HepG2 (cell line): ENCODE results near the gene PAM16. TPM values are rescaled to one million over a fixed set of nuclear protein-coding genes. Genes with fewer than 3 reads are reported as not detected.
A peak's percentile ranks its signal among the peaks of the same experiment; 100 is the strongest.

Experiments used
- ATAC-seq: fragments of 200-7000 bp; cut with Tn5 transposase; 3 replicates; pipeline ENCODE4 v1.9.1; 2020; ENCODE audit warnings: mild to moderate bottlenecking, moderate library complexity
- BruUV-seq: library from RNA; stranded (reverse); fragments of 400-500 nt; replicated peaks from 2 replicates; lab custom pipeline; 2021; lab: Mats Ljungman, UMichigan
- CTCF ChIA-PET: fragments of 300-600 bp; formaldehyde crosslinking; extraction: SDS; loops from one replicate; lab custom pipeline; 2021; ENCODE audit warnings: low total read pairs, inconsistent platforms, low intra/inter-chr PET ratio; lab: Yijun Ruan, JAX
- POLR2A ChIA-PET: fragments of 350-600 bp; sonication (Branson Sonifier 250); formaldehyde crosslinking; loops from one replicate; lab custom pipeline; 2020; ENCODE audit warnings: antibody characterized with exemption, inconsistent platforms; lab: Yijun Ruan, JAX
- DNase-seq: peaks from one replicate; pipeline ENCODE4 v3.0.0-alpha.2; 2015; ENCODE audit warnings: low spot score
- FAIRE-seq: peaks from 3 replicates; lab custom pipeline; 2011; peaks lifted over from hg19 to GRCh38; lab: Jason Lieb, UNC
- H2AFZ ChIP-seq: one replicate; pipeline ENCODE4 v1.6.1; 2011; ENCODE audit warnings: low read length, inconsistent platforms
- H3K27ac ChIP-seq: fragments of 300-600 bp; 3 replicates; pipeline ENCODE4 v1.8.0; 2011; ENCODE audit warnings: mixed run types, mild to moderate bottlenecking, mixed read lengths, low read length, inconsistent platforms; ENCODE audit not compliant: insufficient read depth; ENCODE audit errors: extremely low read length
- H3K27me3 ChIP-seq, 2 experiments: fragments of 200-600 bp in 1 of 2; 2 replicates in 1 of 2; 3 replicates in 1 of 2; pipeline versions ENCODE4 v1.6.0 to v1.8.0; 2011; ENCODE audit warnings: low read length in 2 of 2, mild to moderate bottlenecking in 2 of 2, moderate library complexity in 2 of 2, inconsistent platforms in 1 of 2; ENCODE audit not compliant: insufficient read depth in 2 of 2, control insufficient read depth in 1 of 2
- H3K36me3 ChIP-seq, 2 experiments: fragments of 200-600 bp in 1 of 2; replicated peaks in 1 of 2; 2 replicates in 1 of 2; 3 replicates in 1 of 2; pipeline versions ENCODE4 v1.5.1 to v1.8.0; 2011; ENCODE audit warnings: low read length in 2 of 2, inconsistent platforms in 1 of 2; ENCODE audit not compliant: insufficient read depth in 2 of 2, control insufficient read depth in 1 of 2
- H3K4me1 ChIP-seq: 2 replicates; pipeline ENCODE4 v1.5.1; 2012; ENCODE audit warnings: low read length, inconsistent platforms; ENCODE audit not compliant: insufficient read depth
- H3K4me2 ChIP-seq: 2 replicates; pipeline ENCODE4 v1.6.0; 2011; ENCODE audit warnings: low read depth, low read length, inconsistent platforms
- H3K4me3 ChIP-seq, 3 experiments: fragments of 200-600 bp in 1 of 3; sonication (generic), shearing (Covaris generic) in 1 of 3; replicated peaks in 1 of 3; 2 replicates each; pipeline ENCODE4 v1.5.1; 2011 to 2016; ENCODE audit warnings: low read length in 3 of 3, inconsistent platforms in 2 of 3, low read depth in 2 of 3, mild to moderate bottlenecking in 2 of 3, control low read depth in 1 of 3, mixed read lengths in 1 of 3; ENCODE audit not compliant: insufficient read depth in 1 of 3
- H3K79me2 ChIP-seq: one replicate; pipeline ENCODE4 v1.6.1; 2011; ENCODE audit warnings: low read length, inconsistent platforms; ENCODE audit not compliant: insufficient read depth
- H3K9ac ChIP-seq: 2 replicates; pipeline ENCODE4 v1.6.0; 2011; ENCODE audit warnings: mild to moderate bottlenecking, low read depth, low read length, inconsistent platforms; ENCODE audit not compliant: insufficient read depth
- H3K9me3 ChIP-seq: 2 replicates; pipeline ENCODE4 v1.5.1; 2012; ENCODE audit warnings: mild to moderate bottlenecking, low read length
- H4K20me1 ChIP-seq: 2 replicates; pipeline ENCODE4 v1.6.0; 2011; ENCODE audit warnings: inconsistent platforms, mild to moderate bottlenecking, low read length, moderate library complexity; ENCODE audit not compliant: insufficient read depth
- AGO1 ChIP-seq: fragments of 200-400 bp; formaldehyde crosslinking; IDR thresholded peaks from 2 replicates; pipeline ENCODE4 v1.6.1; 2017; ENCODE audit warnings: mild to moderate bottlenecking, low read depth, low read length, moderate library complexity; ENCODE audit not compliant: poor library complexity, severe bottlenecking
- CAMTA2 ChIP-seq: sonication (generic); formaldehyde crosslinking; IDR thresholded peaks from 2 replicates; pipeline ENCODE4 v1.4.0; 2020; ENCODE audit warnings: mild to moderate bottlenecking, missing genetic modification reagents, borderline replicate concordance
- CCAR2 ChIP-seq: fragments of 200-400 bp; formaldehyde crosslinking; optimal IDR thresholded peaks from 2 replicates; pipeline ENCODE3; 2018; ENCODE audit warnings: low read depth, mild to moderate bottlenecking, low read length, moderate library complexity
- FOXA1 ChIP-seq, 2 experiments: fragments of 450-650 bp in 1 of 2; sonication (generic) in 1 of 2; formaldehyde crosslinking in 1 of 2; IDR thresholded peaks; 2 replicates each; pipeline versions ENCODE4 v1.4.0 to v1.6.1; 2016 to 2020; ENCODE audit warnings: missing genetic modification reagents in 1 of 2
- GZF1 ChIP-seq: sonication (generic); formaldehyde crosslinking; IDR thresholded peaks from 2 replicates; pipeline ENCODE4 v1.5.1; 2020; ENCODE audit warnings: mild to moderate bottlenecking, missing genetic modification reagents
- KAT2B ChIP-seq: fragments of 150-350 bp; IDR thresholded peaks from 2 replicates; pipeline ENCODE4 v1.6.1; 2014; ENCODE audit warnings: low read depth, low read length, borderline replicate concordance
- KDM5A ChIP-seq: fragments of 200-600 bp; sonication (generic); IDR thresholded peaks from 2 replicates; pipeline ENCODE4 v1.7.0; 2018; ENCODE audit warnings: antibody characterized with exemption, mild to moderate bottlenecking, low read length, borderline replicate concordance
- MEF2D ChIP-seq: sonication (generic); formaldehyde crosslinking; IDR thresholded peaks from 2 replicates; pipeline ENCODE4 v1.5.1; 2020; ENCODE audit warnings: mild to moderate bottlenecking, missing genetic modification reagents
- NCOA2 ChIP-seq: sonication (generic); formaldehyde crosslinking; IDR thresholded peaks from 2 replicates; pipeline ENCODE4 v1.8.0; 2022; ENCODE audit warnings: inconsistent platforms
- NFE2L1 ChIP-seq: sonication (generic); formaldehyde crosslinking; IDR thresholded peaks from 2 replicates; pipeline ENCODE4 v1.4.0; 2020; ENCODE audit warnings: missing genetic modification reagents, mild to moderate bottlenecking, borderline replicate concordance
- POLR2G ChIP-seq: fragments of 200-400 bp; formaldehyde crosslinking; IDR thresholded peaks from 2 replicates; pipeline ENCODE4 v1.6.1; 2018; ENCODE audit warnings: mild to moderate bottlenecking, low read depth, low read length, moderate library complexity
- RAD21 ChIP-seq: fragments of 450-650 bp; formaldehyde crosslinking; IDR thresholded peaks from 2 replicates; pipeline ENCODE4 v1.5.0; 2020; ENCODE audit warnings: mild to moderate bottlenecking
- RXRA ChIP-seq: sonication (generic); formaldehyde crosslinking; IDR thresholded peaks from 2 replicates; pipeline ENCODE4 v1.5.1; 2020; ENCODE audit warnings: missing genetic modification reagents
- TBP ChIP-seq: sonication (generic); formaldehyde crosslinking; IDR thresholded peaks from 2 replicates; pipeline ENCODE4 v1.5.0; 2020; ENCODE audit warnings: missing genetic modification reagents
- ZNF205 ChIP-seq: IDR thresholded peaks from 2 replicates; pipeline ENCODE4 v1.6.1; 2018; ENCODE audit warnings: missing biosample characterization, missing genetic modification reagents
- ZNF33A ChIP-seq: sonication (generic); formaldehyde crosslinking; IDR thresholded peaks from 2 replicates; pipeline ENCODE4 v1.5.1; 2020; ENCODE audit warnings: missing genetic modification reagents, mild to moderate bottlenecking, moderate library complexity, borderline replicate concordance
- ZNF598 ChIP-seq: sonication (generic); formaldehyde crosslinking; IDR thresholded peaks from 2 replicates; pipeline ENCODE4 v1.5.1; 2020; ENCODE audit warnings: mild to moderate bottlenecking, missing genetic modification reagents, borderline replicate concordance
- ZNF660 ChIP-seq: sonication (generic); formaldehyde crosslinking; IDR thresholded peaks from 2 replicates; pipeline ENCODE4 v1.5.1; 2020; ENCODE audit warnings: mild to moderate bottlenecking, low read depth, missing genetic modification reagents, borderline replicate concordance
- ZNF672 ChIP-seq: sonication (generic); formaldehyde crosslinking; IDR thresholded peaks from 2 replicates; pipeline ENCODE4 v1.8.1; 2022; ENCODE audit warnings: missing genetic modification reagents
- ZNF678 ChIP-seq: sonication (generic); formaldehyde crosslinking; IDR thresholded peaks from 2 replicates; pipeline ENCODE4 v1.4.0; 2020; ENCODE audit warnings: mild to moderate bottlenecking, missing genetic modification reagents
- ZNF747 ChIP-seq: sonication (generic); formaldehyde crosslinking; IDR thresholded peaks from 2 replicates; pipeline ENCODE4 v1.8.1; 2023; ENCODE audit warnings: missing genetic modification reagents, mild to moderate bottlenecking, borderline replicate concordance
- WGBS: methylation state at CpG from one replicate; pipeline ENCODE4 v1.1.6; 2017; ENCODE audit warnings: low lambda C conversion rate; 5-methylcytosine and 5-hydroxymethylcytosine counted together
- in situ Hi-C: cut with HindIII; loops from 2 replicates; pipeline ENCODE4 v1.10.0; 2017; ENCODE audit warnings: low pct_unique_long_range_greater_than_20kb; ENCODE audit not compliant: extremely low pct_ligation_motif_present
- intact Hi-C: fragments of 100-400 bp; cut with micrococcal nuclease; formaldehyde crosslinking; loops from one replicate; pipeline ENCODE4 v1.10.0; 2022; ENCODE audit not compliant: unreplicated experiment
- polyA plus RNA-seq, 8 experiments: library from polyadenylated mRNA; depleted of rRNA in 3 of 8; stranded (reverse) in 7 of 8; unstranded in 1 of 8; fragments of >200 nt; fragmentation: Illumina TruSeq in 4 of 8; extraction: Trizol in 4 of 8; gene quantifications; 2 replicates each; pipeline versions ENCODE4 v1.2.1 to v1.2.3, GENCODE V29; 2011 to 2016; ENCODE audit warnings: low read depth in 4 of 8, missing spikeins in 1 of 8, mixed read lengths in 1 of 8; ENCODE audit not compliant: insufficient read depth in 1 of 8
- total RNA-seq, 5 experiments: library from RNA; depleted of rRNA; stranded (reverse); fragments of >200 nt; fragmentation: Illumina TruSeq; extraction: Trizol; gene quantifications; 2 replicates each; pipeline ENCODE4 v1.2.3, GENCODE V29; 2016; ENCODE audit warnings: low read depth in 1 of 5
- TF ChIP-seq, protein P1 (sequence below): sonication (generic); formaldehyde crosslinking; IDR thresholded peaks from 2 replicates; pipeline ENCODE4 v1.4.0; 2020; ENCODE audit warnings: low read depth, mild to moderate bottlenecking, missing genetic modification reagents
- TF ChIP-seq, protein P2 (sequence below): sonication (generic); formaldehyde crosslinking; IDR thresholded peaks from 2 replicates; pipeline ENCODE4 v1.5.0; 2020; ENCODE audit warnings: missing genetic modification reagents
- TF ChIP-seq, protein P3 (sequence below): sonication (generic); formaldehyde crosslinking; IDR thresholded peaks from 2 replicates; pipeline ENCODE4 v1.4.0; 2020; ENCODE audit warnings: mild to moderate bottlenecking, low read depth, missing genetic modification reagents

The PAM16 gene
- total and polyA plus RNA-seq, 2 of the 13 experiments (the other 11 are each of a cell fraction or from before 2014, with no cell fraction given): 51.5 to 51.8 TPM

DNA sequence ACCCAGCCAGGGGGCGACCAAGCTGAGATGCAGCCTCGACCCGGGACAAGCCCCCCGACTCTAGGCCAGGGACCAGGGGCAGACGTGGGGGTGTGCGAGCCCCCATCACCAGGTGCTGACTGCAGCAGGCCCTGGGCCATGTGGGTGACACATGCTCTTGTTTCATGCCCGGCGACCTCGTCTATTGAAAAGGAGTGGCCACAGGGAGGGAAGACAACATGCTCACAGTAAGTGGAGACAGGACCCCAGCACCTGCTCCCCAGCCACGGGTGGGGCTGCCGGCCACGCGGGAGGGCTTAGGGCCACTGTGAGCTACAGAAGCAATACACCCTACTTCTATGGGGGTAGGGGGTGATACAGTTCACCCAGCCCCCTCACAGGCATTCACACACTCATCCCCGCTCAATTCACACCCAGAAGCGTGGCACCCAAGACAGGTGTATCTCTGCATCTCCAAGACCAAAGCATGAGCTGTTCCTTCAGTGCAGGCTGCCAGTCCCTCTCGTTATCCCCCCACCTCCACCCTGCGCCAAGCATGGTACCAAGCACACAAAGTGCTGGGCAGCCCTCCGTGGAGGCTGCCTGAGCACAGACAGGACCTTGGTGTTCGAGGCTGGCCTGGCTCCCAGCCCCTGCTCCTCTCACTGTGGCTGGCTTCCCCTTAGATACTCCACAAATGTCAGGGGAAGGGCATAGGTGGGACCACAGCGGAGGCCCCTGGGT lies 34.1 kb upstream of the PAM16 start:
- Histone ChIP-seq H3K27me3 (no peaks in the 10 kb centered on the region), H3K36me3 (peaks cover 4 to 15% of the 10 kb centered on the region in 2 experiments), H4K20me1 (peaks cover 17% of the 10 kb centered on the region), H3K4me2 (no peak overlapping the region), H3K4me3 (no peak overlapping the region), H3K9me3 (no peaks in the 10 kb centered on the region), H3K4me1 (peaks cover 20% of the 10 kb centered on the region), H3K79me2 (peaks cover 3% of the 10 kb centered on the region), H3K9ac (no peak overlapping the region), H2AFZ (no peak overlapping the region), H3K27ac (no peak overlapping the region)
- ATAC-seq (peak; percentile 1; the same call in 2 of the 3 replicates), DNase-seq (no peak), FAIRE-seq (no peak)
- in situ Hi-C loops (loop anchor here (5.0 kb wide), 1 partner anchor 33 kb away; the partner anchor contains the start of gene PAM16), intact Hi-C loops (no loop called here)
- ChIA-PET POLR2A (interaction anchor here (1.7 kb wide), 1 partner anchor 12 kb away, joined by 6 read pairs; no protein-coding TSS in a partner anchor), CTCF (no interaction called here)
- BruUV-seq: no TSS peak
- WGBS: 92% methylated on average over 8 of the region's 20 CpGs
- TF ChIP-seq RAD21 (CRISPR knock-in tag): no peak
- TF ChIP-seq FOXA1 (IDR thresholded peaks at IDR 0.05): no peak
- TF ChIP-seq FOXA1 (CRISPR knock-in tag; IDR thresholded peaks at IDR 0.05): no peak
- no peak for TF ChIP-seq NCOA2
- no peak for TF ChIP-seq ZNF205 (CRISPR knock-in tag)
- TF ChIP-seq MEF2D (CRISPR knock-in tag): no peak
- no peak for TF ChIP-seq ZNF672 (CRISPR knock-in tag)
- TF ChIP-seq NFE2L1 (CRISPR knock-in tag): no peak
- no peak for TF ChIP-seq ZNF747
- TF ChIP-seq CAMTA2 (CRISPR knock-in tag): no peak
- TF ChIP-seq, protein P1, sequence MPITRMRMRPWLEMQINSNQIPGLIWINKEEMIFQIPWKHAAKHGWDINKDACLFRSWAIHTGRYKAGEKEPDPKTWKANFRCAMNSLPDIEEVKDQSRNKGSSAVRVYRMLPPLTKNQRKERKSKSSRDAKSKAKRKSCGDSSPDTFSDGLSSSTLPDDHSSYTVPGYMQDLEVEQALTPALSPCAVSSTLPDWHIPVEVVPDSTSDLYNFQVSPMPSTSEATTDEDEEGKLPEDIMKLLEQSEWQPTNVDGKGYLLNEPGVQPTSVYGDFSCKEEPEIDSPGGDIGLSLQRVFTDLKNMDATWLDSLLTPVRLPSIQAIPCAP (CRISPR knock-in tag): no peak
- TF ChIP-seq AGO1: peak; percentile 90
- TF ChIP-seq KAT2B: no peak
- no peak for TF ChIP-seq KDM5A
- no peak for TF ChIP-seq RXRA
- no peak for TF ChIP-seq ZNF678 (CRISPR knock-in tag)
- peak; percentile 37 for TF ChIP-seq POLR2G
- TF ChIP-seq ZNF598 (CRISPR knock-in tag): no peak
- TF ChIP-seq CCAR2: no peak
- TF ChIP-seq ZNF660 (CRISPR knock-in tag): no peak
- no peak for TF ChIP-seq TBP (CRISPR knock-in tag)
- TF ChIP-seq, protein P2, sequence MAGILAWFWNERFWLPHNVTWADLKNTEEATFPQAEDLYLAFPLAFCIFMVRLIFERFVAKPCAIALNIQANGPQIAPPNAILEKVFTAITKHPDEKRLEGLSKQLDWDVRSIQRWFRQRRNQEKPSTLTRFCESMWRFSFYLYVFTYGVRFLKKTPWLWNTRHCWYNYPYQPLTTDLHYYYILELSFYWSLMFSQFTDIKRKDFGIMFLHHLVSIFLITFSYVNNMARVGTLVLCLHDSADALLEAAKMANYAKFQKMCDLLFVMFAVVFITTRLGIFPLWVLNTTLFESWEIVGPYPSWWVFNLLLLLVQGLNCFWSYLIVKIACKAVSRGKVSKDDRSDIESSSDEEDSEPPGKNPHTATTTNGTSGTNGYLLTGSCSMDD (CRISPR knock-in tag): no peak
- TF ChIP-seq ZNF33A (CRISPR knock-in tag): no peak
- TF ChIP-seq GZF1 (CRISPR knock-in tag): no peak
- TF ChIP-seq, protein P3, sequence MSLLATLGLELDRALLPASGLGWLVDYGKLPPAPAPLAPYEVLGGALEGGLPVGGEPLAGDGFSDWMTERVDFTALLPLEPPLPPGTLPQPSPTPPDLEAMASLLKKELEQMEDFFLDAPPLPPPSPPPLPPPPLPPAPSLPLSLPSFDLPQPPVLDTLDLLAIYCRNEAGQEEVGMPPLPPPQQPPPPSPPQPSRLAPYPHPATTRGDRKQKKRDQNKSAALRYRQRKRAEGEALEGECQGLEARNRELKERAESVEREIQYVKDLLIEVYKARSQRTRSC (CRISPR knock-in tag): no peak
